HG02642 (cell line): ENCODE results near the gene CCL20.
"Not testable (repeated sequence)": the region's sequence is repeated elsewhere in the genome, so short reads cannot be mapped to it uniquely, and the experiment has no call there.

Experiments used
- ATAC-seq: cut with Tn5 transposase; IDR thresholded peaks from one replicate; pipeline ENCODE4 v1.9.1; 2021; ENCODE audit warnings: mild to moderate bottlenecking; ENCODE audit not compliant: unreplicated experiment, poor library complexity

The CCL20 gene, protein sequence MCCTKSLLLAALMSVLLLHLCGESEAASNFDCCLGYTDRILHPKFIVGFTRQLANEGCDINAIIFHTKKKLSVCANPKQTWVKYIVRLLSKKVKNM

DNA sequence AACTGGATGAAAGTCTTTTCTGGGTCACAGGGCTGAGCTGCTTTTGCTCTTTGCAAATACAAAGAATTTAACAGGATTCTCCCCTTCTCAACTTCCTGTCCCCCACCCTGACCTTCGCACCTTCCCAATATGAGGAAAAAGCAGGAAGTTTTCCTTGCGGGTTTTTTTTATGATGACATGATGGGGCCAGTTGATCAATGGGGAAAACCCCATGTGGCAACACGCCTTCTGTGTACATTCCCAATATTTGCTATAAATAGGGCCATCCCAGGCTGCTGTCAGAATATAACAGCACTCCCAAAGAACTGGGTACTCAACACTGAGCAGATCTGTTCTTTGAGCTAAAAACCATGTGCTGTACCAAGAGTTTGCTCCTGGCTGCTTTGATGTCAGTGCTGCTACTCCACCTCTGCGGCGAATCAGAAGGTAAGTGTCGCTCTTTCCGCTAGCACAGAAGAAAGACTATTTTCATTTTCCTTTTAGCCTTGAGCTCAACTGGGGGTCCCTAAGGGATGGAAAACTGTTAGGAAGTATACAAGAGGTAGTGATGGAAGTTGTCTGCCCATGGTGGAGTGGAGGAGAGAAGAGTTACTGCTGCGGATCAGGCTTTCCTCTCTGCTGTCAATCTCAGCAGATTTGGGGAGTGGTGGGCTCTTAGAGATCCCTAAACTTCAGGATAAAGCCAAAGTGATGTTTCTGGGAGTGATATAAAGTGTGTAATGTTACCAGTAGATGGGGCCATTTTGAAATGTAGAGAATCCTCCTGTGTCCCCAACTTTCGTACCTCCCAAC lies at the start of gene CCL20:
Gene CCL20 (plus strand): TSS at position 281 of the 792 bp plus-strand sequence. CDS start 70 bp downstream, at position 351.
- ATAC-seq, result no peak

GRCh38 chr2:227765788-227766372 lies 47.8 kb upstream of the CCL20 start:
- ATAC-seq, result peak; percentile 8

DNA sequence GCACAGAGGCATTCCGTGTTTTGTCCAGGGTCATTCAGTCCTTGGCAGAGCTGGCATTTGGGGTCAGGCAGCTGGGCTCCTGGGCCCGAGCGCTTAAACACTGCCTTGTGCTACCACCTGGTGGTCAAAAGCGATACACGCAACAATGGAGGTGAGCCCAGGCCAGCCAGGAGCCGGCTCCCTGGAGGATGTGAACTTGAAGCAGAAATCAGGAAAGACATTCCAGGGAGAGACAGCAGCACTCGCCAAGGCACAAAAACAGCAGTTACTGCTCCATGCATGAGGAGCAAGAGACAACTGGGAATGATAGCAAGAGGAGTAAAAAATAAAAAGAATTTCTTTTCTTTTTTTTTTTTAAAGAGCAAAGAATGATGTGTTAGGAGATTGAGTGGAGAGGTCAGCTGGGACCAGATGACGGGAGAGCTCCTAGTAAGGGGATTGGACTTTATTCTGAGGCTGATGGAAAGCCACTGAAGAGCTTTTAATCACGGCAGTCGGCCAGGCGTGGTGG lies 47.2 kb upstream of the CCL20 start:
- ATAC-seq, result peak; percentile 100

GRCh38 chr2:227767830-227768229 lies 45.8 kb upstream of the CCL20 start:
- no peak for ATAC-seq

- no peak for ATAC-seq
Measured at GRCh38 chr2:227772197-227772661, 41.4 kb upstream of the CCL20 start.

DNA sequence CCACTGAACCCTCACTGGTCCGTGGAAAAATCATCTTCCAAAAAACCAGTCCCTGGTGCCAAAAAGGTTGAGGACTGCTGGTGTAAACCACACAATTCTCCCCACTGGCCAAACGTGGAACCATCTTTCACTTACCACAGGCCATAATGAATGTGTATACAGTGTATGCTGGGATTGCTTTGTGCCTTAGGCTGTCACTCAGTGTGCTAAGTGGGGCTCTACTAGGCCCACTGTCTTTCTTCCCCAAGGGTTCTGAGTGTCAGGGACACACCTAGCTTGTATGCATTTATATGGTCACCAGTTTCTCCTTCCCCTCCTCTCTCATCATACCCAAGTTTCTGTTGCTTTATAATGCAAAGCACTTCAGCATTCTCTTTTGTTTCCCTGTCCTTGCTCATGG lies 40.7 kb upstream of the CCL20 start:
- no peak for ATAC-seq

DNA sequence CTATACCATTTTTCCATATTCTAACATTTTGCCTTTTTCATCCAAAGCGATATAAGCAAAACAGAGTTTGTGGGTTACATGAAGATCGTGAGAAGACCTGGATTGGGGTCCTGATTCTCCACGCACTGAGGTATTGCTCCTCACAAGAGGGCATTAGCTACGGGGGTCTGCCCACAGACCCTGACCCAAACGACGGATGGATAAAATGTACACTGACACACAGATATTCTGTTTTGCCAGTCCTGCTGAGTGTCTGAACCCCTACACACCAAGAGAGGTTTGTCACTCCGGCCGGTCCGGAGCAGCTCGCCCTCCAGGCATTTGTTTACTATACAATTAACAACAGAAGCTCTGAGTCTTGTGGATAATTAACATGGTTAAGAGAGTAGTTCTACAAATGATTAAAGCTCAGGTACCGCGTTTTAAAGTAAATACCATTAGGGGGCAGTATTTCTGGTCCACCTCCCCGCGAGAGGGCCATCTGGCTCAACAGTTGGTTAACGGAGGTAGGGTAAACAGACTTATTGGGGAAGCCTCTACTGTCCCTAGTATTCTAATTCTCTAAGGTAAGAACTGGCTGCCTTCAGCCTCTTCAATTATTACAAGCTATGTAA lies 39.5 kb upstream of the CCL20 start:
- ATAC-seq, result peak; percentile 42

DNA sequence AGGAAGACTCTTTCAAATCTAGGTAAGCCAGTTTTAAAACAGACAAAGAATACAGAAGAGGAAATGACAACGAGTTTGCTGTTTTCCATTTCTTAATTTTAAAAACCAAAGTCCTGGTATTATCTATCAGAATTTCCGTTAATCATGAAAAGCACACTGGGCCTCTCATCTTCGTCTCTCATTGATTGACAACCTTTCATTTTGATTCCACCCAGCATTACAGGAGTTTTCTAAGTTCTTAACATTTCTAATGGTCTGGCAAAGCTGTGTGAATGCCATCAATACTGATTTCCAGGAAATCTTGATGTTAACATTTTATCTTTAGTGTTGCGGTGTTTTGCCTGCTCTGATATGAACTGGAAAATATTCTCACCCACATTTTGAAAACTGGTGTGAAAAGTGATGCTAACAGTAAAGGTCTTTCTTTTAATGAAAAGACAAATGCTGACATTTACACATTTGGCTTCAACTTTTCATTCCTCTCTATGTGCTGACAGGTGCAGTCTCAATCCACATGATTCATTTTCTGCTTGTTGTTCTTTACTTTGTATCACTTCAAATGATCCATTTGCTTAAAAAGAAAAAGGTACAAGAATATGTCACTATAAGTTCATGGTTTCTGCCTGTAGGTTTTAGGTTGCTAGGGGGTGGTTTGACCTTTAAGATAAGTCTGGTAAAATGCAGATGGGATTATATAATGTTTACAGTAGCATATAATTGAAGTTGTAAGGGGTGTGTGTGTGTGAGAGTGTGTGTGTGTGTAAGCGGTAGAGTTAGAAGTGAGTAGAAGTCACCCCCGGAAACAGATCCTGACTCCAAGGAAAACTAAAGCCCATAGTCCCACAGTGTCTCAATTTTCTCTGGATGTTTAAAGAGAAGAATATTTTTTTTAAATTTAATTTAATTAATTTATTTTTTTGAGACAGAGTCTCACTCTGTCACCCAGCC lies 38.5 kb upstream of the CCL20 start:
- ATAC-seq, result no peak

DNA sequence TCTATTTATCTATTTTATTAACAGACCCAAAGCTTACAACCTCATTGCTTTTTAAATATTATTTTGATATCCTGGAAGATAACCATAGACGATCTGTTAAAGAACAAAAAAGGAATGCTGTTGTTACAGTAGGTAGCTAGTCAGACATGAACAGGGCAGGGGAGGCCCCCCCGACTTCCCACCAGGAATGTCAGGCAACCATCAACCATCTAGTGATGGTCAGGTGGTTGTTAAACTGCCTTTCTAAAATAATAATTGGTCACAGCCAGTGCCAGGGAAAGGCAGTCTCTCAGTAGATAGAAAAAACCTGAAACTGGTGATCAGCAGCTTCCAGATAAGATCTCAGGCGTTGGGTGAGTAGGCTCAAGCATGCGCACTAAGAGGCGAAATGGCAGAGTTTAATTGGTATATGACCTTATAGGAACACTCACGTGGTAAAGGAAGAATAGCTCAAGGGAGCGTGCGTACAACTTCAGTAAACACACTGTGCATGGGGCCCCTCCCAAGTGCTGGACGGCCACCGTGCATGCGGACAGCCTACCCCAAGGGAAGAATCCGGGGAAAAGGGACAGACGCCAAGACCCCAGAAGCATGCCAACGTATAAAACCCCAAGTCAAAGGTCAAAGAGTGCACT lies 32.5 kb upstream of the CCL20 start:
- no peak for ATAC-seq

- no peak for ATAC-seq
Measured at GRCh38 chr2:227781841-227782240, 31.8 kb upstream of the CCL20 start.

DNA sequence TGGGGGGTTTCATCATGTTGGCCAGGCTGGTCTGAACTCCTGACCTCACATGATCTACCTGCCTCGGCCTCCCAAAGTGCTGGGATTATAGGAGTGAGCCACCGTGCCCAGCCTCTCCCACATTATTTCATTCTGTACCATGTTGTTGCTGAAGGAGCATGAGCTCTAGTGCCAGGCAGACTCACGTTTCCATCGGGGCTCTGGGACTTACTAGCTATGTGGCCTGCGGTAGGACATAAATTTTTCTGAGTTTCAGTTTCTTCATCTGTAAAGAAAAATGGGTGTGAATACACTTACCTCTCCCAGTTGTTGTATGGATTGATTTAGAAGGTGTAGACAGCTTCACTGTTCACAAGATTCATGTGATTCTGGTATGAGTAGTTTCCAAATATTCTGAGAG lies 30.8 kb upstream of the CCL20 start:
- ATAC-seq, result peak; percentile 36

- ATAC-seq, result peak; percentile 97
Measured at GRCh38 chr2:227783404-227784138, 30.1 kb upstream of the CCL20 start.

GRCh38 chr2:227785293-227785692 lies 28.3 kb upstream of the CCL20 start:
- ATAC-seq, result no peak

DNA sequence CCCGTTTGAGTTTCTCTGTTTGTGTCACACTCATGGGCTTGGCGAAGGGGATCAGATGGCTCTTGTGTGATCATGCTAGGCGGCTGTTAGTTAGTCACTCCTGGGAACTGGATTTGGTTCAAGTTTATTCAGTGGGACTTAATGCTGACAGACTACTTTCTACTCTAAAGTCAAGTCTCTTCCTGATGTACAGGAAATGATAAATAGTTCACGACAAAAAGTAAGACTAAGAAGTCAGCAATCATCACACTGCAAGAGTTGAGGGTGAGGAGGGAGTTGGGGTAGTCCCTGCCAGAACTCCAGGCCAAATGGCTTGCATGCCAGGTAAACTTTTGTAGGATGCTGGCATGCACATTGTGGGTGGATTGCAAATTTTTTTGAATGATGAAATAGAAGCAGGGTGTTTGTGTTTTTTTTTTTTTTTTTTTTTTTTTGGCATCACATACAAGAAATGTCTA lies 25.1 kb upstream of the CCL20 start:
- ATAC-seq, result no peak

DNA sequence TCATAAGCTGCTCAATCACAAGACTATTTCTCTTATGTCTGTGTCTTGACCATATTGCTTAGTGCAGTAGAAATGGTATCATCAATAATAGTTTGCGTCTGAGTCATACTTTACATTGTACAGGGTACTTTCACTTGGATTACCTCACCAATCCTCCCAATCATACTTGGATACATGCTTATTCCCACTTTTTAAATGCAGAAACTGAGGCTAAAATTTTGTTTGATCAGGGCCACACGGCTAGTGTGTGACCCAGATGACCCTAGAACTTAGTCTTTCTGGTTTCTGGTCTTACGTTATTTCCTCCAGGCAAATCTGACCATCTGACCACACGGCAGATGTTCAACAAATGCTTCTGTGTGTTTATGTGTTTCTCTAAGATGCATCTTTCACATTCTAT lies 23.8 kb upstream of the CCL20 start:
- no peak for ATAC-seq

- no peak for ATAC-seq
Measured at GRCh38 chr2:227793148-227793712, 20.4 kb upstream of the CCL20 start.

GRCh38 chr2:227796045-227796711 lies 17.5 kb upstream of the CCL20 start:
- no peak for ATAC-seq

DNA sequence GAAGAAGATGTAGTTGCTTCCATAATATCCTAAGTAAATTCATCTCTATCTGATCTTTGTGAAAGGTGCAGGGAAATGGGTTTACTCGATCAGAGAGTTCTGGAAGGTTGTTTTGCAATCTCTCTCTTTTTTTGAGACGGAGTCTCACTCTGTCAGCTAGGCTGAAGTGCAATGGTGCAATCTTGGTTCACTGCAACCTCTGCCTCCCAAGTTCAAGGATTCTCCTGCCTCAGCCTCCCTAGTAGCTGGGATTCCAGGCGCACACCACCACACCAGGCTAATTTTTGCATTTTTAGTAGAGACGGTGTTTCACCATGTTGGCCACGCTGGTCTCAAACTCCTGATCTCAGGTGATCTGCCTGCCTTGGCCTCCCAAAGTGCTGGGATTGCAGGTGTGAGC lies 16.9 kb upstream of the CCL20 start:
- not testable (repeated sequence) for ATAC-seq
